AG04449 (cell line): ENCODE measurements around the gene KIF23.

Experiments
- CTCF ChIA-PET: fragments of 350-600 bp; formaldehyde crosslinking; extraction: SDS; loops from one replicate; lab custom pipeline; 2021; ENCODE audit warnings: antibody characterized with exemption; lab: Yijun Ruan, JAX
- POLR2A ChIA-PET: fragments of 400-600, 350-600 bp; formaldehyde crosslinking; extraction: SDS; loops from one replicate; lab custom pipeline; 2020; ENCODE audit warnings: antibody characterized with exemption, inconsistent platforms; lab: Yijun Ruan, JAX
- DNase-seq: peaks from one replicate; pipeline ENCODE4 v3.0.0-alpha.2; 2010; ENCODE audit warnings: low read depth, low spot score
- H3K4me3 ChIP-seq: 2 replicates; pipeline ENCODE4 v1.5.1; 2011; ENCODE audit warnings: low read depth, mild to moderate bottlenecking, control low read depth, low read length
- TF ChIP-seq, protein P1 (sequence below): IDR thresholded peaks from one replicate; pipeline ENCODE4 v1.5.1; 2011; ENCODE audit warnings: mild to moderate bottlenecking, moderate library complexity, low read length, control low read depth, inconsistent platforms; ENCODE audit not compliant: insufficient read depth; ENCODE audit errors: missing control alignments

Gene KIF23

GRCh38 chr15:69413822-69414700, at the start of gene KIF23:
TSS of gene KIF23 (plus strand) at chr15:69414349. CDS start at chr15:69414466, 117 bp downstream.
- ChIA-PET POLR2A (interaction anchor here (0.7 to 2.3 kb wide), 6 partner anchors 10 to 49 kb away, joined by 3 to 23 read pairs (median 4); partner anchors contain the start of gene RPLP1), CTCF (interaction anchor here (0.7 to 0.8 kb wide), 2 partner anchors 19 to 22 kb away, joined by 3 read pairs; no protein-coding TSS in a partner anchor)
- peak; percentile 67 for DNase-seq
- TF ChIP-seq, protein P1, sequence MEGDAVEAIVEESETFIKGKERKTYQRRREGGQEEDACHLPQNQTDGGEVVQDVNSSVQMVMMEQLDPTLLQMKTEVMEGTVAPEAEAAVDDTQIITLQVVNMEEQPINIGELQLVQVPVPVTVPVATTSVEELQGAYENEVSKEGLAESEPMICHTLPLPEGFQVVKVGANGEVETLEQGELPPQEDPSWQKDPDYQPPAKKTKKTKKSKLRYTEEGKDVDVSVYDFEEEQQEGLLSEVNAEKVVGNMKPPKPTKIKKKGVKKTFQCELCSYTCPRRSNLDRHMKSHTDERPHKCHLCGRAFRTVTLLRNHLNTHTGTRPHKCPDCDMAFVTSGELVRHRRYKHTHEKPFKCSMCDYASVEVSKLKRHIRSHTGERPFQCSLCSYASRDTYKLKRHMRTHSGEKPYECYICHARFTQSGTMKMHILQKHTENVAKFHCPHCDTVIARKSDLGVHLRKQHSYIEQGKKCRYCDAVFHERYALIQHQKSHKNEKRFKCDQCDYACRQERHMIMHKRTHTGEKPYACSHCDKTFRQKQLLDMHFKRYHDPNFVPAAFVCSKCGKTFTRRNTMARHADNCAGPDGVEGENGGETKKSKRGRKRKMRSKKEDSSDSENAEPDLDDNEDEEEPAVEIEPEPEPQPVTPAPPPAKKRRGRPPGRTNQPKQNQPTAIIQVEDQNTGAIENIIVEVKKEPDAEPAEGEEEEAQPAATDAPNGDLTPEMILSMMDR, result no peak
- H3K4me3 ChIP-seq, result peak within 1 kb of the TSS; percentile 98

DNA sequence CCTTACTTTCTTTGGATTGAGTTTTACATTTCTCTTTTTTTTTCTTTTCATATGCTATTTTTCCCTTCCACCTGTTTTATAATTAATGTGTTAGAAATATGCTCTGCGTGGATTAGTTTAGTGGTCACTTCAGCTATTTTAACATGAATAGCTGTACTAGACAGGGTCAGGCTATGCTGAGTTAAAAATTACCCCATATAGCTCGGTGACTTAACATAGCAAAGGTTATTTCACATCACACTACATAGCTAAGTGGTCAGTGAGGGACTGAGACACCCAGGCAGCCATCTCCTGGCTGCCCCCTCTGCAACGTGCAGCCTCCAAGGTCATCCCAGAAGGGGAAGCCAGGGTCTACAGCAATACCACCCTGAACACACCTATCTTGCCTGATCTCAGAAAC, 46.9 kb upstream of the KIF23 start:
- TF ChIP-seq, protein P1, result no peak
- ChIA-PET CTCF (interaction anchor here (1.1 to 1.7 kb wide), 3 partner anchors 9 to 27 kb away, joined by 3 to 4 read pairs (median 3); no protein-coding TSS in a partner anchor), POLR2A (no interaction called here)
- DNase-seq, result no peak
- no peak overlapping the region for H3K4me3 ChIP-seq

DNA sequence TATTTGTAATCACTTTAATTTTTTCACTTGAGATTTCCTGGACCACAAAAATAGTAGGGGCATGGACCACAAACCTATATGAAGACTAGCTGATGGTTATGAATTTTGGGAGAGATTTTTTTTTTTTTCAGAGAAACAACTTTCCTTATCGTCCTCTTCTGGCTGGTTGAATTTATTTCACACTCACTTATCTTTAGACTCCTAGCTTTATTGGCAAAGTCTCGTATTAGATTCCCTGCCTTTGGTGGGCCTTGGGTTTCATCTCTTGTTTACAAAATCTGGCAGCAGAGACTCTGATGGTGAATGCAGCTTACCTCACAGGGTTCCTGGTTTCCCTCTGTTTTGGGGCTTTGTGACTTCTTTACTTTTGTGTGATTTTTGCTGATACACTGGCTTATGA, 44.5 kb upstream of the KIF23 start:
- POLR2A ChIA-PET, result interaction anchor here (0.7 kb wide), 1 partner anchor 497 kb away, joined by 3 read pairs; no protein-coding TSS in a partner anchor
- no peak for DNase-seq
- TF ChIP-seq, protein P1, result no peak
- CTCF ChIA-PET, result interaction anchor here (1.8 kb wide), 1 partner anchor 10 kb away, joined by 4 read pairs; no protein-coding TSS in a partner anchor
- no peak overlapping the region for H3K4me3 ChIP-seq

DNA sequence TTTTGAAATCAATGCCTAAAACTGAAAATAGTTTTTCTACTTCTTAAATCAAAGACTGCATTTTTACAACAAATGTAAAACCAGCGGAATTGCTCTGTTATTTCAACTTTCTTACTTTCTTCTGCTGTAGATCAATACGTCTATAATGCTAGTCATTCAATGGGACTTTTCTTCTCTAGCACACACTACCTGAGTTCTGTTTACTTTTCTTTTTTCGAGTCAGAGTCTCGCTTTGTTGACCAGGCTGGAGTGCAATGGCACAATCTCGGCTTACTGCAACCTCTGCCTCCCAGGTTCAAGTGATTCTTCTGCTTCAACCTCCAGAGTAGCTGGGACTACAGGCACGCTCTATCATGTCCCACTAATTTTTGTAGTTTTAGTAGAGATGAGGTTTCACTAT, 40.7 kb upstream of the KIF23 start:
- DNase-seq, result no peak
- POLR2A ChIA-PET, result no interaction called here
- CTCF ChIA-PET, result interaction anchor here (0.6 kb wide), 1 partner anchor 21 kb away, joined by 3 read pairs; no protein-coding TSS in a partner anchor
- TF ChIP-seq, protein P1, result no peak
- H3K4me3 ChIP-seq, result no peak overlapping the region

DNA sequence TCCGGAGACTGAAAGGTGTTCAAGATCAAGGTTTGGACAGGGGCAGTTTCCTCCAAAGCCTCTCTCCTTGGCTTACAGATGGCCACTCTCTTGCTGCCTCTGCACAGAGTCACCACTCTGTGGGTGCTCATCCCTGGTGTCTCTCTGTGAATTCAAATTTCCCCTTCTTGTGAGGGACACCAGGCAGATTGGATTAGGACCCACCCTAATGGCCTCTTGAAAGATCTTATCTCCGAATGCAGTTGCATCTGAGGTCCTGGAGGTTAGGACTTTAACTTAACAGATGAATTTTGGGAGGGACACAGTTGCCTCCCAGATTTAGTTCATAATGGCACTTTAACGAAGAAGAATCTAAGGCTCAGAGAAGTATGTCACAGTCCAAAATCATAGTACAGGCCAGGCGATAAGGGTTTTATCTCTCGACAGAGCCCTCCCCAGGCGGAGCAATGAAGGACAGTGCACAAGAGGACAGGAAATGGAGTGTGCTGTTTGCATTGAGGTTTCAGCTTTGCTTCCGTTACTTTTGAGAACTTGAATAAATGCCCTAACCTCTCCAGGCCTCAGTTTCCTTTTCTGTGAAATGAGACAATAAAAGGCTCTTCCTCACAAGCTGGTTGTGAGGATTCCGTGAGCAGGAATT, 38.9 kb upstream of the KIF23 start:
- H3K4me3 ChIP-seq, result no peak overlapping the region
- POLR2A ChIA-PET, result no interaction called here
- CTCF ChIA-PET, result no interaction called here
- no peak for DNase-seq
- TF ChIP-seq, protein P1, result no peak
